GM12872 (cell line): Measurements from ENCODE around the gene TBC1D14.

Source experiments
- TF ChIP-seq, protein P1 (sequence below): IDR thresholded peaks from 3 replicates; pipeline ENCODE4 v1.5.1; 2011; ENCODE audit warnings: low read depth, mild to moderate bottlenecking, low read length, moderate library complexity; ENCODE audit not compliant: insufficient read depth

Gene TBC1D14

DNA sequence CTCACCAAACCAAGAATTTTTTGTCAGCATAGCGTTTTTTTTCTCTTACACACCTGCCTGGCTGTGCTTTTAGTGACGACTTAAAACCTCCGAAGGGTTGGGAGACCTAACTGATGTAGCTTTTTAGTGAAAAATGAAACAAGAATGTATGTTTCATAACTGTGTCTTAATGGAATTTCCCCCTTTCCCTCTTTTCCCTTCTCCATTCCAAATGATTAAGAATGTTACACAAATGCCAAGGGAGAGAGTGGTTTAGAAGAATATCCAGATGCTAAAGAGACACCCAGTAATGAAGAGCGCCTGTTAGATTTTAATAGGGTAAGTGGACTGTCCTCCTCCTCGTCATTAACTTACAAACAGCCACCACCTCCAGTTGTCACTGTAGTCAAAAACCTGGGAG, 33.2 kb upstream of the TBC1D14 start:
- TF ChIP-seq, protein P1, sequence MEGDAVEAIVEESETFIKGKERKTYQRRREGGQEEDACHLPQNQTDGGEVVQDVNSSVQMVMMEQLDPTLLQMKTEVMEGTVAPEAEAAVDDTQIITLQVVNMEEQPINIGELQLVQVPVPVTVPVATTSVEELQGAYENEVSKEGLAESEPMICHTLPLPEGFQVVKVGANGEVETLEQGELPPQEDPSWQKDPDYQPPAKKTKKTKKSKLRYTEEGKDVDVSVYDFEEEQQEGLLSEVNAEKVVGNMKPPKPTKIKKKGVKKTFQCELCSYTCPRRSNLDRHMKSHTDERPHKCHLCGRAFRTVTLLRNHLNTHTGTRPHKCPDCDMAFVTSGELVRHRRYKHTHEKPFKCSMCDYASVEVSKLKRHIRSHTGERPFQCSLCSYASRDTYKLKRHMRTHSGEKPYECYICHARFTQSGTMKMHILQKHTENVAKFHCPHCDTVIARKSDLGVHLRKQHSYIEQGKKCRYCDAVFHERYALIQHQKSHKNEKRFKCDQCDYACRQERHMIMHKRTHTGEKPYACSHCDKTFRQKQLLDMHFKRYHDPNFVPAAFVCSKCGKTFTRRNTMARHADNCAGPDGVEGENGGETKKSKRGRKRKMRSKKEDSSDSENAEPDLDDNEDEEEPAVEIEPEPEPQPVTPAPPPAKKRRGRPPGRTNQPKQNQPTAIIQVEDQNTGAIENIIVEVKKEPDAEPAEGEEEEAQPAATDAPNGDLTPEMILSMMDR, result no peak

DNA sequence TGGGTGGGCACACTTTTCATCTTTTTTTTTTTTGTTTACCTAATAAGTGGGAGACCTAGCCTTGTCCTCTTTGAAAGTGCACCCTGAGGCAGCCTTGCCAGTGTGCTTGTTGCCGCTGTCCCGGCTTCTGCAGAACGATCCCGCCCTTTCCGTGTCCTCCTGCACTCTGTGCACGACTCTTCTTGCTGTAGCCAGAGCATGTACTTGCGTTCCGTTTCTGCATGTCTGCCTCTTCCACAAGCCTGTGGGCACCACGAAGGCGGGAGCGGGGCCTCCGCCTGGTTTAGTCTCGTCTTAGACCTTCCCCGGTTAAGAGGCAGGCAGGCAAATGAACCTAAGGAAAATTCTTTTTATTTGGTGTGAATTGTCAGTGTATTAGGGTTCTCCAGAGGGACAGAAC, 32.6 kb upstream of the TBC1D14 start:
- TF ChIP-seq, protein P1, result no peak

DNA sequence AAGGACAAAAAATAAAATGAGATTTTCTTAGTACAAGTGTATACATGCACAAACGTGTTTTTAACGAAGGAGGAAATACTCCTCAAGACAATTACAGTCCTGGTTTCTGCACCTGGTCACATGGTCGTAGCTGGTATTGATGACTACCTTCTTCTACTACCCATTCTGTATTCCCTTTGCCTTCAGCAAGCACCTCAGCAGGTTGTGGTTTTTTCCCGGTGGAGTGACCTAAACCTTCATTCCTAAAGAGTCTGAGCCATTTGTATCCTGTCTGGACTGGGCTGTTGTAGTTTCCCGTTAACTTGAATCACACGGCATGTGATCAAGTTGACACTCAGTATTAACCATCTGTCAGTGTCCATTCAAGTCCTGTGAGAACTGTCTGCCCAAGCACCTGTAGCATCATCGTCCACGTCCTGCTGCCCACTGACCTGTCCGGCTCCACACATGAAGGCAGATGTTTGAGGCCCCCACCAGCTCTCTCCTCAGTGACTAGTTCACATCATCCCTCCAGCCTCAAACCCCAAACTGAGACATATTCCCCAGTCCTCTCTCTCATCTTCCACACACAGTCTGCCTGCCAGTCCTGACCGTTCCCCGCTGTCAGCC, 31.1 kb upstream of the TBC1D14 start:
- TF ChIP-seq, protein P1, result no peak

DNA sequence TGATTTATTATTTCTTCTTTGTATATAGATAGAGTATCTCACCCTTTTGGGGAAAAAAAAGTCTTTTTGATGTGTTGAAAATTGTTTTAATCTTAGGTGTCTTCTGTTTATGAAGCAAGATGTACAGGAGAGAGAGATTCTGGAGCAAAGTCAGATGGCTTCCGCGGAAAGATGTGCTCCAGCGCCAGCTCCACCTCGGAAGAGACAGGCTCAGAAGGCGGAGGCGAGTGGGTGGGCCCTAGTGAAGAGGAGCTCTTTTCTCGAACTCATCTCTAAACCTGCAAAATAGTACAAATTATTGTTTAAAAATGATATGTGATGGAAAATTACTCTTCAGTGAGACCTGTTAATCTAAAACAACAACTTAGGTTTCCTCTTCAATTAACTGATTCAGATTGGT, 28.9 kb upstream of the TBC1D14 start:
- TF ChIP-seq, protein P1, result no peak

DNA sequence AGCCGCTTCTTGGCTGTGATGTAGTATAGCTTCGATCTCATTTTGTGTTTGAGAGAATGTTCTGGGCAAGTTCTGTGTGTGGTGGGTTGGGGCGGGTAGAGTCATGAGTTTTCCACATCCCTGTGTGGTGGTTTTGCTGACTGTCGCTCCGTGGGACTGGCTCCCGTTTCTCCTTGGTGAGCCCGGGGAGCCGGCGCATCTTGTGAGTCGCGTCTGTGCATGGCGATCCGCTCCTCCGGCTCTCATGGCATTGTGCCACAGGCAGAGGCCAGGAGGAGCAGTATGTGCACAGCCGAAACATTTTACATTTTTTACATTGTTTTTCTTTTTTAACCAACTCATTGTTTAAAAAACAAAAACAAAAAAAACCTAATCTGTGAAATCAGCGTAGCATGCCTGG, 27.7 kb upstream of the TBC1D14 start:
- TF ChIP-seq, protein P1, result no peak

DNA sequence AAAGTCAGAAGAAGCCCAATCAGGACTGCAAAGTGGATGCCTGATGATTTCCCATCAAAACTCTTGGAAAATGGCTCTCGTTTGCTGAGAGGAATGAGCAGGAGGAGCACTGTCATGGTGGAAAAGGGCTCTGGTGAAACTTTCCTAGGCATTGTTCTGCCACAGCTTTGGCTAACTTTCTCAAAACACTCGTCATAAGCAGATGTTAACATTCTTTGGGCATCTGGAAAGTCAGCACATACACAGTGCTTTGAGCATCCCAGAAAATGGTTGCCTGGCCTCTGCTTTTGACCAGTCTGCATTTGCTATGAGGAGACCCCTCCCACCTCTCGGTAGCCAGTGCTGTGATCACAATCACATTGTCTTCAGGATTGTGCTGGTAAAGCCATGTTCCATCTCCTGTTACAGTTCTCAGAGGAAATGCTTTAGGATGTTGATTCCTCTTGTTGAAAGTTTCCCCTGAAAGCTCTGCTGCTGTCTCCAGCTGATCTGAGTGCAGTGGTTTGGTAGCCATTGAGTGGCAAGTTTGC, 25.2 kb upstream of the TBC1D14 start:
- TF ChIP-seq, protein P1, result no peak

DNA sequence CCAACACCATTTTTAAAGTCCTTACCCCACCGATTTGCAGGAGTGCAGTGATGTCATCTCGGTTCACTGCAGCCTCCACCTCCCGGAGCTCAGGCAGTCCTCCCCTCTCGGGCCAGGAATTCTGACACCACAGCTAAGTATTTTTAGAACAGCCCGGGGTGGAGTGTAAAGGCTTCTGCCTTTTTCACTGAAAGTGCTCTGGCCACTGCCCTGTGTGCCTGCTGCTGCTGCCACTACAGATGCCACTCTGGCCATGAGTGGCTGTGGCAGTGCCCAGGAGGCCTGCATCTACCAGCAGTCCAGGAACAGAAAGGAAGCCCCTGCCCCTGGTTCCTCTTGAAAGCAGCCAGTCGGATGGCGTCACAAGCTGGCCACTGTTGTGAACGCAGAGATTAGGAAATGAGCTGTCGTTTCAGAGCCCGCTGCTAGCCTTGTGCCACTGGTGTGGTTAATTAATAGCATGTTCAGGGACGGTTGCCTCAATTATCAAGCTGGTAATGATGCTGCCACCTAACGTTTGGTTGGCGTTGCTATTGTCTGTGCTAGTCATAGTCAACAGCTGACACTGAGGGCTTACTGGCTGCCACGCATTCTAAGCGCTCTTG, 23.6 kb upstream of the TBC1D14 start:
- TF ChIP-seq, protein P1, result peak; percentile 60
